Activated T-helper 17 cell treated with anti-CD3 and anti-CD28 coated beads, Interleukin-2, amount 50 U/mL, for 72 hours (primary cell): ENCODE data around the gene RSAD2. TPM values are rescaled to one million over a fixed set of nuclear protein-coding genes. Genes with fewer than 3 reads are reported as not detected.

Experiments
- ATAC-seq: fragments of 150-1000 bp; cut with Tn5 transposase; replicated peaks from 2 replicates; pipeline ENCODE4 v1.10.0; 2021; ENCODE audit warnings: mild to moderate bottlenecking, moderate library complexity
- H3K27ac Mint-ChIP-seq: one replicate; pipeline ENCODE4 v1.8.0; 2022; ENCODE audit warnings: mixed read lengths
- H3K27me3 Mint-ChIP-seq: one replicate; pipeline ENCODE4 v1.8.0; 2022; ENCODE audit warnings: mixed read lengths
- H3K36me3 Mint-ChIP-seq: one replicate; pipeline ENCODE4 v1.8.0; 2022; ENCODE audit warnings: low read depth, mild to moderate bottlenecking, mixed read lengths
- H3K4me1 Mint-ChIP-seq: one replicate; pipeline ENCODE4 v1.8.0; 2022; ENCODE audit warnings: mixed read lengths
- H3K4me3 Mint-ChIP-seq: one replicate; pipeline ENCODE4 v1.8.0; 2022; ENCODE audit warnings: mild to moderate bottlenecking, mixed read lengths
- H3K9me3 Mint-ChIP-seq: one replicate; pipeline ENCODE4 v1.8.0; 2022; ENCODE audit warnings: mixed read lengths
- total RNA-seq, 2 donors: library from RNA; stranded (reverse); gene quantifications; one replicate each; pipeline ENCODE4 v1.2.3, GENCODE V29; 2022

Gene RSAD2
- total RNA-seq, 2 donors from 2014 or later, result 2.8 to 4.5 TPM

GRCh38 chr2:6905668-6906067, 28.1 kb downstream of the RSAD2 start:
- H3K36me3 Mint-ChIP-seq, result peaks cover 6% of the 10 kb centered on the region
- peaks cover 14% of the 10 kb centered on the region for H3K9me3 Mint-ChIP-seq
- H3K4me3 Mint-ChIP-seq, result peak overlapping the region; percentile 67
- ATAC-seq, result no peak
- peak overlapping the region; percentile 91 for H3K27ac Mint-ChIP-seq
- peaks cover 36% of the 10 kb centered on the region for H3K4me1 Mint-ChIP-seq
- H3K27me3 Mint-ChIP-seq, result no peaks in the 10 kb centered on the region

- Mint-ChIP-seq H3K9me3 (peaks cover 14% of the 10 kb centered on the region), H3K27ac (peak overlapping the region; percentile 91), H3K27me3 (no peaks in the 10 kb centered on the region), H3K36me3 (peaks cover 6% of the 10 kb centered on the region), H3K4me3 (peak overlapping the region; percentile 67), H3K4me1 (peaks cover 39% of the 10 kb centered on the region)
- ATAC-seq, result peak; percentile 84
These were observed 28.7 kb downstream of the RSAD2 start for GRCh38 chr2:6906165-6906741.

GRCh38 chr2:6908291-6908690, 30.7 kb downstream of the RSAD2 start:
- no peaks in the 10 kb centered on the region for H3K27me3 Mint-ChIP-seq
- peaks cover 6% of the 10 kb centered on the region for H3K36me3 Mint-ChIP-seq
- H3K4me1 Mint-ChIP-seq, result peaks cover 53% of the 10 kb centered on the region
- H3K4me3 Mint-ChIP-seq, result peak overlapping the region; percentile 67
- peaks cover 7% of the 10 kb centered on the region for H3K9me3 Mint-ChIP-seq
- peak; percentile 8 for ATAC-seq
- H3K27ac Mint-ChIP-seq, result peak overlapping the region; percentile 85

GRCh38 chr2:6909431-6910385, 32.1 kb downstream of the RSAD2 start:
- H3K9me3 Mint-ChIP-seq, result peaks cover 4% of the 10 kb centered on the region
- peaks cover 64% of the 10 kb centered on the region for H3K4me1 Mint-ChIP-seq
- no peaks in the 10 kb centered on the region for H3K27me3 Mint-ChIP-seq
- peaks cover 6% of the 10 kb centered on the region for H3K36me3 Mint-ChIP-seq
- peak overlapping the region; percentile 67 for H3K4me3 Mint-ChIP-seq
- ATAC-seq, result peak; percentile 68
- H3K27ac Mint-ChIP-seq, result peak overlapping the region; percentile 85

- peak overlapping the region; percentile 67 for H3K4me3 Mint-ChIP-seq
- H3K9me3 Mint-ChIP-seq, result peaks cover 4% of the 10 kb centered on the region
- peak overlapping the region; percentile 85 for H3K27ac Mint-ChIP-seq
- peaks cover 6% of the 10 kb centered on the region for H3K36me3 Mint-ChIP-seq
- ATAC-seq, result no peak
- H3K4me1 Mint-ChIP-seq, result peaks cover 62% of the 10 kb centered on the region
- H3K27me3 Mint-ChIP-seq, result no peaks in the 10 kb centered on the region
These were observed 34.1 kb downstream of the RSAD2 start for GRCh38 chr2:6911721-6912120.

- Mint-ChIP-seq H3K27ac (peak overlapping the region; percentile 85), H3K4me1 (peaks cover 52% of the 10 kb centered on the region), H3K4me3 (peak overlapping the region; percentile 67), H3K27me3 (no peaks in the 10 kb centered on the region), H3K9me3 (peaks cover 4% of the 10 kb centered on the region), H3K36me3 (peaks cover 6% of the 10 kb centered on the region)
- ATAC-seq, result peak; percentile 27
These were observed 36.0 kb downstream of the RSAD2 start for GRCh38 chr2:6913415-6914157.

- H3K27me3 Mint-ChIP-seq, result no peaks in the 10 kb centered on the region
These were observed 37.3 kb downstream of the RSAD2 start for GRCh38 chr2:6914828-6915227.

GRCh38 chr2:6915399-6915798, 37.8 kb downstream of the RSAD2 start:
- Mint-ChIP-seq H3K27me3 (no peaks in the 10 kb centered on the region), H3K4me1 (peaks cover 42% of the 10 kb centered on the region), H3K36me3 (peaks cover 7% of the 10 kb centered on the region), H3K4me3 (peak overlapping the region; percentile 62), H3K27ac (no peak overlapping the region), H3K9me3 (no peaks in the 10 kb centered on the region)
- no peak for ATAC-seq

More at GRCh38 chr2:6914828-6915227, 37.3 kb downstream of the RSAD2 start:
- peaks cover 48% of the 10 kb centered on the region for H3K4me1 Mint-ChIP-seq
- peak overlapping the region; percentile 71 for H3K27ac Mint-ChIP-seq
- ATAC-seq, result peak; percentile 41
- H3K36me3 Mint-ChIP-seq, result peaks cover 10% of the 10 kb centered on the region
- H3K4me3 Mint-ChIP-seq, result peak overlapping the region; percentile 62
- no peaks in the 10 kb centered on the region for H3K9me3 Mint-ChIP-seq

GRCh38 chr2:6916224-6916623, 38.6 kb downstream of the RSAD2 start:
- Mint-ChIP-seq H3K27ac (peak overlapping the region; percentile 54), H3K4me3 (peak overlapping the region; percentile 58), H3K36me3 (peaks cover 7% of the 10 kb centered on the region), H3K27me3 (no peaks in the 10 kb centered on the region), H3K4me1 (peaks cover 41% of the 10 kb centered on the region), H3K9me3 (no peaks in the 10 kb centered on the region)
- ATAC-seq, result no peak

- Mint-ChIP-seq H3K36me3 (peaks cover 7% of the 10 kb centered on the region), H3K27ac (peak overlapping the region; percentile 54), H3K4me3 (peak overlapping the region; percentile 58), H3K4me1 (peaks cover 42% of the 10 kb centered on the region), H3K9me3 (no peaks in the 10 kb centered on the region), H3K27me3 (no peaks in the 10 kb centered on the region)
- ATAC-seq, result no peak
These were observed 39.1 kb downstream of the RSAD2 start for GRCh38 chr2:6916736-6917070.

GRCh38 chr2:6917071-6917760, 39.6 kb downstream of the RSAD2 start, which contains the start of gene RNF144A:
Gene RNF144A (plus strand): TSS chr2:6917412. CDS start chr2:6996927, 79,515 bp downstream.
- H3K9me3 Mint-ChIP-seq, result no peaks in the 10 kb centered on the region
- H3K36me3 Mint-ChIP-seq, result peaks cover 7% of the 10 kb centered on the region
- peak within 1 kb of the TSS; percentile 54 for H3K27ac Mint-ChIP-seq
- peak; percentile 77 for ATAC-seq
- H3K27me3 Mint-ChIP-seq, result no peaks in the 10 kb centered on the region
- H3K4me3 Mint-ChIP-seq, result peak within 1 kb of the TSS; percentile 78
- H3K4me1 Mint-ChIP-seq, result peaks cover 46% of the 10 kb centered on the region

GRCh38 chr2:6917761-6918421, 40.3 kb downstream of the RSAD2 start:
- Mint-ChIP-seq H3K4me1 (peaks cover 39% of the 10 kb centered on the region), H3K9me3 (no peaks in the 10 kb centered on the region), H3K4me3 (peak overlapping the region; percentile 78), H3K36me3 (peaks cover 7% of the 10 kb centered on the region), H3K27ac (peak overlapping the region; percentile 43), H3K27me3 (no peaks in the 10 kb centered on the region)
- ATAC-seq, result peak; percentile 39

- peaks cover 14% of the 10 kb centered on the region for H3K36me3 Mint-ChIP-seq
- no peak overlapping the region for H3K27ac Mint-ChIP-seq
- no peak for ATAC-seq
- peaks cover 31% of the 10 kb centered on the region for H3K4me1 Mint-ChIP-seq
- no peaks in the 10 kb centered on the region for H3K27me3 Mint-ChIP-seq
- peak overlapping the region; percentile 78 for H3K4me3 Mint-ChIP-seq
- H3K9me3 Mint-ChIP-seq, result no peaks in the 10 kb centered on the region
These were observed 42.5 kb downstream of the RSAD2 start for GRCh38 chr2:6919901-6920742.
